Osteocyte (in vitro differentiated cells): ENCODE measurements around the gene ALKBH3. TPM values are rescaled to one million over a fixed set of nuclear protein-coding genes. Genes with fewer than 3 reads are reported as not detected.

Experiments
- DNase-seq: peaks from one replicate; pipeline ENCODE4 v3.0.0; 2021; ENCODE audit warnings: mixed read lengths; ENCODE audit not compliant: unreplicated experiment; ENCODE audit errors: extremely low spot score
- H3K27ac Mint-ChIP-seq: one replicate; pipeline ENCODE4 v1.8.0; 2021; ENCODE audit warnings: mild to moderate bottlenecking, mixed read lengths; ENCODE audit not compliant: unreplicated experiment
- H3K27me3 Mint-ChIP-seq: one replicate; pipeline ENCODE4 v1.8.0; 2021; ENCODE audit warnings: mixed read lengths; ENCODE audit not compliant: unreplicated experiment
- H3K36me3 Mint-ChIP-seq: one replicate; pipeline ENCODE4 v1.8.0; 2021; ENCODE audit warnings: mixed read lengths; ENCODE audit not compliant: unreplicated experiment
- H3K4me1 Mint-ChIP-seq: one replicate; pipeline ENCODE4 v1.8.0; 2021; ENCODE audit warnings: mixed read lengths; ENCODE audit not compliant: unreplicated experiment
- H3K4me3 Mint-ChIP-seq: one replicate; pipeline ENCODE4 v1.8.0; 2021; ENCODE audit warnings: mild to moderate bottlenecking, moderate library complexity, mixed read lengths; ENCODE audit not compliant: unreplicated experiment
- H3K9me3 Mint-ChIP-seq: one replicate; pipeline ENCODE4 v1.8.0; 2021; ENCODE audit warnings: mixed read lengths; ENCODE audit not compliant: unreplicated experiment
- total RNA-seq: library from RNA; stranded (reverse); gene quantifications from 2 replicates; pipeline ENCODE4 v1.2.1, GENCODE V29; 2021
- TF ChIP-seq, protein P1 (sequence below): fragments of 200-600 bp; sonication (generic); IDR thresholded peaks from 2 replicates; pipeline ENCODE4 v1.5.0; 2021; ENCODE audit warnings: antibody characterized with exemption, mild to moderate bottlenecking, moderate library complexity

The ALKBH3 gene
- total RNA-seq, 1 donor from 2014 or later: 32.4 TPM

DNA sequence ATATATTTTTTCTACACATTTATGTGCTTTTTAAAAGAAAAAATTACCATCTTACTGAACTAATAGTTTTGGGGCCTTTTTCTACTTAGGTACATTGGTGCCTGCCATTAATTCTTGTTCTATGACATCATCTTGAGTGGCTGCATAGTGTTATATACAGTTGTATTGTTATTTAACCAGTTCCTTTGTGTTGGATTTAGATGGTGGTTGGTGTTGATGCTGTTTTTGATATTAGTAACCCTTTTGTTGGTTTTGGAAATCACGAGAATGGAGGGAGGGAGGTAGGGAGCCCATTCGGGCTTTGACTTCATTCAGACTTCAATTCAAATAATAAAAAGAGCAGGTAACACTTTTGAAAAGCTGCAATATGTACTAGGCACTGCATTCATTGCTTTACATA, 46.4 kb downstream of the ALKBH3 start:
- TF ChIP-seq, protein P1, sequence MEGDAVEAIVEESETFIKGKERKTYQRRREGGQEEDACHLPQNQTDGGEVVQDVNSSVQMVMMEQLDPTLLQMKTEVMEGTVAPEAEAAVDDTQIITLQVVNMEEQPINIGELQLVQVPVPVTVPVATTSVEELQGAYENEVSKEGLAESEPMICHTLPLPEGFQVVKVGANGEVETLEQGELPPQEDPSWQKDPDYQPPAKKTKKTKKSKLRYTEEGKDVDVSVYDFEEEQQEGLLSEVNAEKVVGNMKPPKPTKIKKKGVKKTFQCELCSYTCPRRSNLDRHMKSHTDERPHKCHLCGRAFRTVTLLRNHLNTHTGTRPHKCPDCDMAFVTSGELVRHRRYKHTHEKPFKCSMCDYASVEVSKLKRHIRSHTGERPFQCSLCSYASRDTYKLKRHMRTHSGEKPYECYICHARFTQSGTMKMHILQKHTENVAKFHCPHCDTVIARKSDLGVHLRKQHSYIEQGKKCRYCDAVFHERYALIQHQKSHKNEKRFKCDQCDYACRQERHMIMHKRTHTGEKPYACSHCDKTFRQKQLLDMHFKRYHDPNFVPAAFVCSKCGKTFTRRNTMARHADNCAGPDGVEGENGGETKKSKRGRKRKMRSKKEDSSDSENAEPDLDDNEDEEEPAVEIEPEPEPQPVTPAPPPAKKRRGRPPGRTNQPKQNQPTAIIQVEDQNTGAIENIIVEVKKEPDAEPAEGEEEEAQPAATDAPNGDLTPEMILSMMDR: no peak
- Mint-ChIP-seq H3K27ac (no peak overlapping the region), H3K4me1 (peaks cover 13% of the 10 kb centered on the region), H3K4me3 (no peak overlapping the region), H3K9me3 (no peaks in the 10 kb centered on the region), H3K36me3 (no peaks in the 10 kb centered on the region), H3K27me3 (no peaks in the 10 kb centered on the region)
- no peak for DNase-seq

DNA sequence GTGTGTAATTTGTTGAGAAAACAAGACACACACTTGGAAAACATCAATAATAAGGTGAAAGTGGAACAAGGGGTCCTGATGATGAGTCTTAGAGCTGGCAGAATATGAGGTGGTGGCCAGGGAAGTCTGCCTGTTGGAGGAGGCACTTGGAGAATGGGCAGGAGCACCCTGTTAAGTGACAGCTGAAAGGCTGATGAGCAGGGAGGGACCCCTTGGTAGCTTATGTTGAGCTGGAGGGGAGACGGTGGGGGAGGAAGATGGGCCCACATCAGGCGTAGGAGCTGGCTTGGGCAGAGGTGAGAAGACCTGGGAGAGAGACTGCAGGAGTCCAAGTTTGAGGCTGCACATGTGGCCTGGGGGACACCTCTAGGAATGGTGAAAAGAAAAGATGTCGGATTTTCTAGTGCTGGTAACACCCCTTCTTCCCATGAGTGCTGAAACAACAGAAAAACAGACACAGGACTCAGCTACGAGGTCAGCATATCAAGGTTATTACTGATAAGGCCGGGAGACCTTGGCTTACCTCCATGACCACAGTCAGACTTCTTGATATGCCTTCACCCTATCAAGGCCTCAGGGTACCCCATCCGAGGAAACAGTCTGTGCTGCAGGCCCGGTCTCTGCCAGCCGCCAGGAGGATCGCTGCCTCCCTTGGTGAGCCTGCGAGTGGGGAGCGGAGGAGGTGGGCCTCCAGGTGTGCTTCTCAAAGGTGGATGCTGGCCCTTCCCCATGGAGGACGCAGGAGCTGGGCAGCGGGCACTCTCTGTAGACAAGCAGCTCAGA, 47.5 kb downstream of the ALKBH3 start:
- Mint-ChIP-seq H3K27ac (no peak overlapping the region), H3K36me3 (no peaks in the 10 kb centered on the region), H3K9me3 (no peaks in the 10 kb centered on the region), H3K27me3 (no peaks in the 10 kb centered on the region), H3K4me1 (peaks cover 9% of the 10 kb centered on the region), H3K4me3 (no peak overlapping the region)
- no peak for DNase-seq
- TF ChIP-seq, protein P1: no peak

DNA sequence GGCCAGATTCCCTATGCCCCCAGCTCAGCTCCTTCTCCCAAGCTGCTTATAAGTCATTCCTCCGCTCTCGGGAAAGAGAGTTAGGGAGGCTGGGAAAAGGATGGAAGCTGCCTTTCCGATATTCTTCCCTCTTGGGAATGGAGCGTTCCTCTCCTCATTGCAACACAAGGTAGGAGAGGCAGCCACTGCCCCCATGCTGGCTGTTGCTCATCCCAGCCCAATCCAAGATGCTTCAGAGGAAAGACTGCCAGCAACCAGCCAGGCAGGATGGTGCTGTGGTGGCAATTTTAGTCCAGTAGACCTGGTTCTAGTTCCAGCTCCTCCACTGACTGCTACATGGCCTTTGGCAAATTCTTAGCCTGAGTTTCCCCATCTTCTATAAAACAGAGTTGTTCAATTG, 48.1 kb downstream of the ALKBH3 start:
- Mint-ChIP-seq H3K9me3 (no peaks in the 10 kb centered on the region), H3K4me3 (no peak overlapping the region)
- TF ChIP-seq, protein P1: no peak

DNA sequence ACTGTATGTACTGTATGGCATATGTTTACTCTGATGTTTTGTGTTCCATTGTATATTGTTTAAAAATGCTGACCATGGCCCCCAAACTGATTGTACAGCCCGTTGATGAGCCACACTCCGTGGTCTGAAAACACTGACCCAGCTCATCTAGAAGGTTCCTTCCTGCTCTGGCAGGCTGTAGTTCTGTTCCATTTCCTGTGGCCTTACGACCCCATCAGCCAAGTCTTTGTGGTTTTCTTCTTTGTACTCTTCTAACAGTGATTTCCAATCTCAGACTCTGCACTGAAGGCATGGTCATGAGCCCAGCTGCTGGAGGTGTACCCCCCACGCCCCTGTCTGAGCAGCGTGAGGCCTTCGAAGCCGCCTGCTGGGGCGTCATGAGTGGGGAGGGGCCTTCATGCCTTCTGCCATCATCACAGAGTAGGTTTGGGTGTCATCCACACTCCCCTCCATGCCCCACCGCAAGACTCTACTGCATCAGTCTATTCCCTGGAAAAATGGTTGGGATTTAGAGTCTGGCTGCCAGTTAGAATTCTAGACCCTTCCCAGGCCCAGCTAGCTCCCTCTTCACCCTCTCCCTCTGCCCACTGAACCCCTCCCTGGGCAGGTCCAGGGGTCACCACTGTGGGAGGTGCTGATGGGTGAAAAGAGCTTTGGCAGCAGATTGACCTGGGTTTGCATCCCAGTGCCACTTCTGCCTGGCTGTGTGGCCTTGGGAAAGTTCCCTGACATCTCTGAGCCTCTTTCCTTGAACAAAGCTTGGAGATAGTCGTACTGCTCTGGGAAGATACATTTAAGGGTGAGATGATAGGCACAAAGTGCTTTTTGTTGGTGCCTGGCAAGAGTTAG, 50.5 kb downstream of the ALKBH3 start:
- no peaks in the 10 kb centered on the region for H3K9me3 Mint-ChIP-seq
- TF ChIP-seq, protein P1: no peak
- H3K27ac Mint-ChIP-seq: no peak overlapping the region
- no peaks in the 10 kb centered on the region for H3K27me3 Mint-ChIP-seq
- DNase-seq: no peak
- no peaks in the 10 kb centered on the region for H3K36me3 Mint-ChIP-seq
- no peaks in the 10 kb centered on the region for H3K4me1 Mint-ChIP-seq
- no peak overlapping the region for H3K4me3 Mint-ChIP-seq

More for the DNA sequence above, 48.1 kb downstream of the ALKBH3 start:
- Mint-ChIP-seq H3K27me3 (no peaks in the 10 kb centered on the region), H3K4me1 (peaks cover 3% of the 10 kb centered on the region), H3K27ac (no peak overlapping the region), H3K36me3 (no peaks in the 10 kb centered on the region)
- no peak for DNase-seq

DNA sequence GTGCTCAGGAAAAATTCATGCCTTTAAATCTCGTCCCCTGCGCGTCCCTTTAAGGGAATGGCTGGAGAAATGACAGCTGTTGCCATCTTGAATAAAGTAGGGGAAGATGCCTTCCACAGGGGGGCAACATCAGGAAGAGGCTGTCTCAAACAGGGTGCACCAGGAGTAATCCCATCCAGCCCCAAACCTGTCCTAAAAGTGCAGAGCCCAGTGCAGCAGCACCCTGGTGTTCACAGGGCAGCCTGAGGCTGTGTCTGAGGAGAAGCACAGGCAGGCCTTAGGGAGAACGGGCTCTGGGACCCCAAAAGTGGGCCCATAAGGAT, 51.0 kb downstream of the ALKBH3 start:
- Mint-ChIP-seq H3K9me3 (no peaks in the 10 kb centered on the region), H3K27ac (no peak overlapping the region), H3K4me1 (no peaks in the 10 kb centered on the region), H3K36me3 (no peaks in the 10 kb centered on the region), H3K27me3 (no peaks in the 10 kb centered on the region), H3K4me3 (no peak overlapping the region)
- TF ChIP-seq, protein P1: no peak
- no peak for DNase-seq
